NCI-H1105 treated with DMSO at 0.1 percent for 48 hours (cell line): ENCODE measurements around the gene MTARC1.

Source experiments
- DNase-seq: peaks from one replicate; lab custom pipeline; 2025; lab: John Stamatoyannopoulos, UW

The MTARC1 gene

GRCh38 chr1:220806408-220806807 is 19.7 kb downstream of the MTARC1 start:
- DNase-seq, result no peak

- no peak for DNase-seq
Observed at GRCh38 chr1:220807726-220808125, 21.0 kb downstream of the MTARC1 start.

DNA sequence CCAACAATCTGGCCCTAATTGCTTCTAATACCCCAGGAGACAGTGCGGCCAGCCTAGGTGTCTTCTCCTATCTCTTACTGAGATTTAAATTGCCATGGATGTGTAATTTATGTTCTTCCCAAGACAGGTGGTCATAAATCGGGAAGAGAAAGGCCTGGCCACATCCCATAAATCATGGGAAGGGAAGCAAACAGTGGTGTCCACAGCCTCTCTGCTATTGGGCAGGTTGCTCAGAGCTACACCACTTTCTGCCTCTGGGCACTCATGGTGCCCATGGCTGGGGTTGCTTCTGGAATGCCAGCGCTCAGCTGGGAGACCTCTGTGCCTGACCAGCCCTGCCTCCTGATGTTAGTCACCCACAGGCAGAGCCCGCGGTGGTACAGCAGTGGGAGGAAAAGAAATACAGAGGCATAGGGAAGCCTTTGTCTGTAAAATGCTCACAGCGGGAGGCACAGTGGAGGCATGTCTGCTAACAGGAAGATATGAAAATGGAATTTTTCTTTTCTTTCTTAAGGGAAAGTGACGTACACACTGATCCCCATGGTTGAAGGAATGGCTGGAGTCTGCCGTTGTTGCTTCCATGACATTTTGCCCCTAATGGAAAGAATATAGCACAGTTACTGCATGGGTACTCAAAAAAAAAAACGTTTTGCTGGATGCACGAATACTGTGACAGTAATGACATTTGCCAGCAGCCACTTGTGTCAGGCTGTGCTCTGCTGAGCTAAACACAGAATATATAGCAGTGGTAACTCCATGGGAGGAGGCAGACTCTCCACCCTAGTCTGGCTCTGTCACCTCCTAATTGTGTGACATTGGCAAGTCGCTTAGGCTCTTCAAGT is 21.9 kb downstream of the MTARC1 start:
- DNase-seq, result peak; percentile 61

GRCh38 chr1:220809187-220809550 is 22.5 kb downstream of the MTARC1 start:
- DNase-seq, result no peak

GRCh38 chr1:220809704-220810103 is 23.0 kb downstream of the MTARC1 start:
- no peak for DNase-seq

GRCh38 chr1:220810179-220810653 is 23.5 kb downstream of the MTARC1 start:
- no peak for DNase-seq

DNA sequence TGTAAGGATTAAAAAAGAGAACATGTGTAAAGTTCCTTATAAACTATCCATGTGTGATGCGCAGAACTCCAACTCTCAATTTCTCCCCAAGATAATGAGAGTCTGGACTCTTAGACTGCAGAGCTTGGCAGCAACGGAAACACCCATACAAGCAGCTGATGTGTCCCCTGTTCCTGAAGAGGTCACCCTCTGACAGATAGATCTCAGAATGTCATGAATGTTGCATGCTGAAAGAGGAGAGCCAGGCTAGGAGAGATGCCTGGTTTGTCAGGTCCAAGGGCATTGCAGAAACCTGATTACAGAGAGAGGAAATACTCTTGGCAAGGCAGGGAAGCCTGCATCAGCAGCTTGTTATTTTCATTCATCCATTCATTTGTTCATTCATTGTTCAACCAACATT is 24.2 kb downstream of the MTARC1 start:
- no peak for DNase-seq

GRCh38 chr1:220811695-220812094 is 25.0 kb downstream of the MTARC1 start:
- no peak for DNase-seq

DNA sequence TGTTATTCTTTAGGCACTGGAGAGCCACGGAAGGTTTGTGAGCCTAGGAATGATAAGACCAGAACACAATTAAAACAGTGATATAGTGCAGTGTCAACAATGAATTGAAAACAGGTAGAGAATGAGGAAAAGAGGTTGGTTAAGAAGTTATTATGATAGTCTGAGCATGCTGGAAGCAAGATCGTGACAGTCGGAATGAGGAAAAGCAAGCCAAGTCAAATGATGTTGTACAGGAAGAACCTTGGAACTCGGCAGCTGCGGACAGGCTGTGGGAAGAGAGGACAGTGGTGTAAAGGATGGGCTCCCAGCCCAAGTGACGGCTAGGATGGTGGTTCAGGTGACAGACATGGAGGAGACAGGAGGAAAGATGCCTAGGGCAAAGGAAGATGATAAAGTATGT is 25.6 kb downstream of the MTARC1 start:
- DNase-seq, result no peak

DNA sequence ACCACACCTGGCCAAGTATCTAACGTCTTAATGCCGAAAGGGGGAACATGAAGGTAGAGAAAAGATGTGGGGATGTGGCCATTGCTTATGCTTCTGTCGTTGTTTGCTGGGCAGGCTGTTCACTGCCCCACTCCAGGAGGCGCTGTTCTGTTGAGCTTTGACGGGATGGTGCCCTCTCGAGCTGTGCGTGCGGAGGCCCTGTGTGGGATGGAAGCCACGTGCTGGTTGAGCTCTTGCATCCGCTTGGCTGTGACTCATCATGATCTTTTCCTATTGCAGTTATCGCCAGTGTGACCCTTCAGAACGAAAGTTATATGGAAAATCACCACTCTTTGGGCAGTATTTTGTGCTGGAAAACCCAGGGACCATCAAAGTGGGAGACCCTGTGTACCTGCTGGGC is 26.3 kb downstream of the MTARC1 start:
- DNase-seq, result no peak

- no peak for DNase-seq
Observed at GRCh38 chr1:220815409-220815808, 28.7 kb downstream of the MTARC1 start.

DNA sequence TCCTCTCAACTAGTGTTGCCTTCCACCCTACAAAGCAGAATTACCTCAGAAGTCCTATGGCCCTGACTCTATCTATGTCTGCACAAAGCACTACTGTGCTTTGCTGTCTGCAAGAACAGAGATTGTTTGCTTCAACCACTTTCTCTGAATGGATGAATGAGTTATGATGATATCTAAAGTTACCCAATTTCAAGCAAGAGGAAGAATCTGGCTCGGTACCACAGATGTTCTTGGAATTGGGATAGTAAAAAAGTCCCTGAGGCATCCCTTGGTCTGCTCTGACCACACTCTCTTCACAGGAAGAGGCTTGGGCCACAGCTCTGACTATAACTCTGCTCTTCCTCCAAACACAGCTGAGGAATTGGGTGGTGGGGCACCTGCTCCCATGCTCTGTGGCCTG is 31.2 kb downstream of the MTARC1 start:
- no peak for DNase-seq

GRCh38 chr1:220818421-220819173 is 31.9 kb downstream of the MTARC1 start:
- DNase-seq, result no peak

GRCh38 chr1:220819467-220820026 is 32.8 kb downstream of the MTARC1 start:
- DNase-seq, result no peak

DNA sequence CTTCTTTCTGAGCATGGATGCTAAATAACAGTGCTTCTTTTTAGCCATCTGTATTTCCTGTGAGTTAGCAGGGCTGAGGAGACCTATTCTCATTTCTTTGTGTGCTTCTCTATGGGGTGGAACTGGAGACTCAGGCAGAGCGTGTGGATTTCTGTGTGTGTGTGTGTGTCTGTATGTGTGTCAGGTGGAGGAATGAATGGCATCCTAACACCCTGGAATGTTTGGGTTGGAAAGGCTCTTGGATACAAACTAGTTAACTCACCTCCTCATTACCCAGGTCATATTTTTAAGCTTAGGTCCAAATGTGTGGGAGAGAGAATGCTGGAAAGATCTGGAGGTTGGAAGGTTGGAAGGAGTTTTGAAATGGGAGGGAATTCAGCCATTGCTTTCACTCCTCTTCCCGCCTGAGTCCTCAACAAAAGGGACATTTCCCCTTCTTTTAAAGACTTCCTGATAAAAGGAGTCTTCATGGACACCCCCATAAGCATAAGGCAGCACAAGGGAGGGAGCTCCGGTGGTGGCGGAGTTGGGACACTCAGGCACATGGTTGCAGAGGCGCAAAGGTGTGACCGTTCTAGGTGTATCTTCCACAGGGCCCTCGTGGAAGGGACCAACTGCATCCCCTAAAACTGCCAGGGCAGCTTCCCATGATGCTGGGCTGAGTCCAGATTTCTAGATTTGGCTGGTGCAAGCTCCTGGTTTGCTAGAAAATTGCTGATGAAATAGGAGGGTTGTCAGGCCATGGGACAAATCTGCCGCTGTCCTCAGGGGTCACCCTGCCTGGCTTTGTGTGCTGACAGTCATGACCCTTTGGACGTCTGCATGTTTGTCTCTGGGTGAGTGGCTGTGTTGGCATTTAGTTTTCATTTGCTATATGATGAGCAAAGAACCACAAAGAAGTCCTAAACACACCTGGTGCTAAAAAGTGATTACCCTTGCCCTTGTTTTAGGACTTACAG is 37.6 kb downstream of the MTARC1 start:
- DNase-seq, result no peak

GRCh38 chr1:220825819-220826551 is 39.3 kb downstream of the MTARC1 start:
- no peak for DNase-seq

- no peak for DNase-seq
Observed at GRCh38 chr1:220826729-220827128, 40.0 kb downstream of the MTARC1 start.

- DNase-seq, result no peak
Observed at GRCh38 chr1:220827445-220828178, 40.9 kb downstream of the MTARC1 start.

DNA sequence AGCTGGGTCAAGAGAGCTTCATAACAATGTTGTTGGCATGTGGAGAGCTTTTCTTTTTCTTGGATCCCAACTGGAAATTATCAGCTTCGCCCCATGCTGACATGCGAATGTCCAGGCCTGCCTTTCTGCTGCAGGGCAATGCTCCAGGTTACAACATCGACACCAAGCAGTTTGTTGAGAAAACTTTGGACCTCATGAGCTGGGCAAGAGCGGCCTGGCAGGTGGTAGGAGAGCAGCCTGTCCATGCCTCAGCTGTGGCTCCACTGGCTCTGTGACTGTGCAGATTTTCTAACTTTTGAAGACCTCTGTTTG is 41.4 kb downstream of the MTARC1 start:
- no peak for DNase-seq

DNA sequence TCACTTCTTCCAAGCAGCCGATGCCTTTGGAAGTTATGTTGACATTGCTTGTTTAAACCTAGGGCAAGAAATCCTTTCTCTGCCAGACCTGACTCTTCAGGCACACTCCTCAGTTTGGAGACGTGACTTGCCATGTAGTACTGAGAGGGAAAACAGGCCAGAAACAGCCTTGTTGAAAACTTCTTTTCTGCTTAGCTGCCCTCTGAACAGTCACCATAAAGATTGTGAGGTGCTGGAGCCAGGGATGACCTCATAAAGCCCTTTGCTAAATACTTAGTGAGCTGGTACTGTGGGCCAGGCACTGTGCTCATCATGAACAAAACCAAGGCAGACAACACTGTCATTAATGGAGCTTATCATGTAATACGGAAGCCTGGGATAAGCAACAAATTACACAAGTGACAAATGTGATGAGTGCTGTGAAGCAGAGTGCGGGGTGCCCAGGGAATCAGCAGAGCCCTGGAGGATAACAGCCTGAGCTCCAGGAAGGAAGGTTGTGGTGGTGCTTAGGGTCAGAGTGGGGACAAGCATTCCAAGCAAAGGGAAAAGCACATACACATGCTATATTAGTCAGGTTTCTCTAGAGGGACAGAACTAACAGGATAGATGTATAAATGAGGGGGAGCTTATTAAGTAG is 42.4 kb downstream of the MTARC1 start:
- DNase-seq, result no peak
